DND-41 (cell line): ENCODE results near the gene SPINT2.

ENCODE experiments used
- CTCF ChIP-seq: IDR thresholded peaks from 2 replicates; pipeline ENCODE4 v1.5.1; 2012; ENCODE audit warnings: borderline replicate concordance, low read length, moderate library complexity, mild to moderate bottlenecking; ENCODE audit not compliant: poor library complexity, severe bottlenecking; ENCODE audit errors: extremely low read depth
- EZH2 ChIP-seq: IDR thresholded peaks from 3 replicates; pipeline ENCODE4 v1.6.1; 2012; ENCODE audit warnings: borderline replicate concordance, low read depth, mild to moderate bottlenecking, moderate library complexity, low read length, inconsistent platforms; ENCODE audit not compliant: severe bottlenecking

- no peak for TF ChIP-seq CTCF
- no peak for TF ChIP-seq EZH2
Observed at GRCh38 chr19:38251564-38252051, 12.8 kb upstream of the SPINT2 start.
